Keratinocyte (primary cell): ENCODE results near the gene WDFY1. TPM values are rescaled to one million over a fixed set of nuclear protein-coding genes. Genes with fewer than 3 reads are reported as not detected.

Source experiments
- DNase-seq: peaks from one replicate; pipeline ENCODE4 v3.0.0-alpha.2; 2011; ENCODE audit warnings: low read depth, missing footprints, low spot score
- FAIRE-seq: peaks from 2 replicates; lab custom pipeline; 2011; peaks lifted over from hg19 to GRCh38; lab: Jason Lieb, UNC
- H2AFZ ChIP-seq: 2 replicates; pipeline ENCODE4 v1.6.0; 2012; ENCODE audit warnings: low read length, control low read depth, inconsistent platforms; ENCODE audit not compliant: control insufficient read depth
- H3K27ac ChIP-seq: 2 replicates; pipeline ENCODE4 v1.5.1; 2011; ENCODE audit warnings: low read length; ENCODE audit not compliant: control insufficient read depth, insufficient read depth
- H3K27me3 ChIP-seq: 3 replicates; pipeline ENCODE4 v1.6.0; 2011; ENCODE audit warnings: low read length; ENCODE audit not compliant: control insufficient read depth, insufficient read depth; ENCODE audit errors: extremely low read depth
- H3K36me3 ChIP-seq, 2 experiments: 2 replicates in 1 of 2; 3 replicates in 1 of 2; pipeline ENCODE4 v1.5.1; 2011; ENCODE audit warnings: low read length in 2 of 2, mild to moderate bottlenecking in 1 of 2; ENCODE audit not compliant: control insufficient read depth in 2 of 2, insufficient read depth in 2 of 2; ENCODE audit errors: extremely low read depth in 1 of 2
- H3K4me1 ChIP-seq: 3 replicates; pipeline ENCODE4 v1.5.1; 2011; ENCODE audit warnings: low read length; ENCODE audit not compliant: control insufficient read depth, insufficient read depth; ENCODE audit errors: extremely low read depth
- H3K4me2 ChIP-seq: 3 replicates; pipeline ENCODE4 v1.6.0; 2011; ENCODE audit warnings: low read depth, low read length; ENCODE audit not compliant: control insufficient read depth, insufficient read depth; ENCODE audit errors: extremely low read depth
- H3K4me3 ChIP-seq, 3 experiments: fragments of 200-600 bp in 1 of 3; sonication (generic) in 1 of 3; 2 replicates in 2 of 3; 3 replicates in 1 of 3; pipeline ENCODE4 v1.5.1; 2011 to 2016; ENCODE audit warnings: low read length in 3 of 3, mild to moderate bottlenecking in 3 of 3, control low read depth in 2 of 3, inconsistent platforms in 1 of 3, low read depth in 1 of 3, mixed read lengths in 1 of 3, mixed run types in 1 of 3, moderate library complexity in 1 of 3; ENCODE audit not compliant: control insufficient read depth in 2 of 3, insufficient read depth in 2 of 3; ENCODE audit errors: extremely low read depth in 1 of 3
- H3K79me2 ChIP-seq: 2 replicates; pipeline ENCODE4 v1.6.0; 2012; ENCODE audit warnings: low read length; ENCODE audit not compliant: control insufficient read depth, insufficient read depth
- H3K9ac ChIP-seq: 3 replicates; pipeline ENCODE4 v1.6.0; 2011; ENCODE audit warnings: low read length; ENCODE audit not compliant: control insufficient read depth, insufficient read depth; ENCODE audit errors: extremely low read depth
- H3K9me1 ChIP-seq: 3 replicates; pipeline ENCODE4 v1.6.0; 2011; ENCODE audit warnings: low read length; ENCODE audit not compliant: control insufficient read depth, insufficient read depth; ENCODE audit errors: extremely low read depth
- H3K9me3 ChIP-seq: 2 replicates; pipeline ENCODE4 v1.5.1; 2012; ENCODE audit warnings: low read depth, low read length; ENCODE audit not compliant: control insufficient read depth
- H4K20me1 ChIP-seq: 3 replicates; pipeline ENCODE4 v1.6.0; 2011; ENCODE audit warnings: low read length; ENCODE audit not compliant: control insufficient read depth, insufficient read depth; ENCODE audit errors: extremely low read depth
- EZH2 ChIP-seq: IDR thresholded peaks from one replicate; pipeline ENCODE4 v1.6.1; 2012; ENCODE audit warnings: inconsistent platforms, mild to moderate bottlenecking, low read length, moderate library complexity
- dilution Hi-C: fragments of 300-500 bp; cut with MboI; formaldehyde crosslinking; loops from one replicate; pipeline ENCODE4 v1.7.0; 2020; ENCODE audit warnings: low sequenced_read_pairs; ENCODE audit not compliant: extremely low pct_ligation_motif_present
- polyA plus RNA-seq, 5 experiments: library from polyadenylated mRNA; depleted of rRNA in 3 of 5; stranded (reverse) in 3 of 5; stranded (forward) in 1 of 5; unstranded in 1 of 5; fragments of >200 nt; gene quantifications; 1 replicate in 1 of 5; 2 replicates in 3 of 5; 3 replicates in 1 of 5; pipeline versions ENCODE4 v1.2.1 to v1.2.3, GENCODE V29; 2011 to 2012; ENCODE audit warnings: missing spikeins in 2 of 5, low read depth in 1 of 5, low replicate concordance in 1 of 5
- TF ChIP-seq, protein P1 (sequence below), 3 experiments: IDR thresholded peaks in 1 of 3; conservative IDR thresholded peaks in 1 of 3; optimal IDR thresholded peaks in 1 of 3; 2 replicates in 2 of 3; 3 replicates in 1 of 3; pipeline versions ENCODE3 to v1.5.1; 2011; ENCODE audit warnings: low read length in 3 of 3, mild to moderate bottlenecking in 3 of 3, moderate library complexity in 2 of 3, control low read depth in 1 of 3, inconsistent platforms in 1 of 3; ENCODE audit not compliant: insufficient read depth in 2 of 3; ENCODE audit errors: extremely low read depth in 1 of 3

The WDFY1 gene
- polyA plus RNA-seq, 1 donor (not counting 4 experiments of a cell fraction or from before 2014, with no cell fraction given) = 54.9 TPM

GRCh38 chr2:223908304-223908998, 36.7 kb downstream of the WDFY1 start:
- Histone ChIP-seq H3K4me2 (no peak overlapping the region), H2AFZ (no peak overlapping the region), H3K9ac (no peak overlapping the region), H4K20me1 (no peaks in the 10 kb centered on the region), H3K4me3 (no peak overlapping the region), H3K9me3 (no peaks in the 10 kb centered on the region), H3K27ac (no peak overlapping the region), H3K9me1 (no peaks in the 10 kb centered on the region), H3K27me3 (no peaks in the 10 kb centered on the region), H3K36me3 (peaks cover 3 to 7% of the 10 kb centered on the region in 2 experiments), H3K4me1 (no peaks in the 10 kb centered on the region), H3K79me2 (peaks cover 10% of the 10 kb centered on the region)
- FAIRE-seq (no peak), DNase-seq (no peak)
- TF ChIP-seq, protein P1, sequence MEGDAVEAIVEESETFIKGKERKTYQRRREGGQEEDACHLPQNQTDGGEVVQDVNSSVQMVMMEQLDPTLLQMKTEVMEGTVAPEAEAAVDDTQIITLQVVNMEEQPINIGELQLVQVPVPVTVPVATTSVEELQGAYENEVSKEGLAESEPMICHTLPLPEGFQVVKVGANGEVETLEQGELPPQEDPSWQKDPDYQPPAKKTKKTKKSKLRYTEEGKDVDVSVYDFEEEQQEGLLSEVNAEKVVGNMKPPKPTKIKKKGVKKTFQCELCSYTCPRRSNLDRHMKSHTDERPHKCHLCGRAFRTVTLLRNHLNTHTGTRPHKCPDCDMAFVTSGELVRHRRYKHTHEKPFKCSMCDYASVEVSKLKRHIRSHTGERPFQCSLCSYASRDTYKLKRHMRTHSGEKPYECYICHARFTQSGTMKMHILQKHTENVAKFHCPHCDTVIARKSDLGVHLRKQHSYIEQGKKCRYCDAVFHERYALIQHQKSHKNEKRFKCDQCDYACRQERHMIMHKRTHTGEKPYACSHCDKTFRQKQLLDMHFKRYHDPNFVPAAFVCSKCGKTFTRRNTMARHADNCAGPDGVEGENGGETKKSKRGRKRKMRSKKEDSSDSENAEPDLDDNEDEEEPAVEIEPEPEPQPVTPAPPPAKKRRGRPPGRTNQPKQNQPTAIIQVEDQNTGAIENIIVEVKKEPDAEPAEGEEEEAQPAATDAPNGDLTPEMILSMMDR (optimal IDR thresholded peaks at IDR 0.05 in 1 of 3, IDR thresholded peaks at IDR 0.05 in 1 of 3, conservative IDR thresholded peaks at IDR 0.05 in 1 of 3; ENCODE audit: extremely low read depth in 1 of 3, insufficient read depth in 2 of 3, low read length in 3 of 3) = no peak
- TF ChIP-seq EZH2 = no peak
- dilution Hi-C loops = no loop called here

GRCh38 chr2:223905996-223906395, 39.1 kb downstream of the WDFY1 start:
- no peak overlapping the region for H3K4me3 ChIP-seq
- no peaks in the 10 kb centered on the region for H3K27me3 ChIP-seq
- peaks cover 3% of the 10 kb centered on the region for H3K79me2 ChIP-seq
- FAIRE-seq (no peak), DNase-seq (no peak)
- no peak overlapping the region for H3K9ac ChIP-seq
- dilution Hi-C loops = no loop called here
- H3K4me1 ChIP-seq = no peaks in the 10 kb centered on the region
- H3K9me3 ChIP-seq = no peaks in the 10 kb centered on the region
- H4K20me1 ChIP-seq = no peaks in the 10 kb centered on the region
- no peak overlapping the region for H3K27ac ChIP-seq
- no peaks in the 10 kb centered on the region for H3K9me1 ChIP-seq
- no peak overlapping the region for H2AFZ ChIP-seq
- H3K4me2 ChIP-seq = no peak overlapping the region
- no peak for TF ChIP-seq EZH2
- TF ChIP-seq, protein P1 (optimal IDR thresholded peaks at IDR 0.05 in 1 of 3, IDR thresholded peaks at IDR 0.05 in 1 of 3, conservative IDR thresholded peaks at IDR 0.05 in 1 of 3; ENCODE audit: extremely low read depth in 1 of 3, insufficient read depth in 2 of 3, low read length in 3 of 3) = no peak
- H3K36me3 ChIP-seq = peaks cover 0 to 8% of the 10 kb centered on the region in 2 experiments
